Stimulated activated naive CD8-positive, alpha-beta T cell treated with anti-CD3 and anti-CD28 coated beads, Interleukin-15, Interleukin-2, amounts not matched to agents 100 U/mL and 50 U/mL, for 24 hours (primary cell): Measurements from ENCODE around the gene SLC39A3.
A peak's percentile ranks its signal among the peaks of the same experiment; 100 is the strongest.

Experiments used
- ATAC-seq: fragments of 150-1000 bp; cut with Tn5 transposase; one replicate; pipeline ENCODE4 v1.10.0; 2021
- DNase-seq: peaks from one replicate; pipeline ENCODE4 v3.0.0; 2021

The SLC39A3 gene, protein sequence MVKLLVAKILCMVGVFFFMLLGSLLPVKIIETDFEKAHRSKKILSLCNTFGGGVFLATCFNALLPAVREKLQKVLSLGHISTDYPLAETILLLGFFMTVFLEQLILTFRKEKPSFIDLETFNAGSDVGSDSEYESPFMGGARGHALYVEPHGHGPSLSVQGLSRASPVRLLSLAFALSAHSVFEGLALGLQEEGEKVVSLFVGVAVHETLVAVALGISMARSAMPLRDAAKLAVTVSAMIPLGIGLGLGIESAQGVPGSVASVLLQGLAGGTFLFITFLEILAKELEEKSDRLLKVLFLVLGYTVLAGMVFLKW

GRCh38 chr19:2739602-2740313 lies at the start of gene SLC39A3:
Gene SLC39A3, minus strand, starts transcription at chr19:2740017. Its CDS starts 2,760 bp downstream, at chr19:2737257.
- DNase-seq (peak; percentile 99), ATAC-seq (peak; percentile 99)

DNA sequence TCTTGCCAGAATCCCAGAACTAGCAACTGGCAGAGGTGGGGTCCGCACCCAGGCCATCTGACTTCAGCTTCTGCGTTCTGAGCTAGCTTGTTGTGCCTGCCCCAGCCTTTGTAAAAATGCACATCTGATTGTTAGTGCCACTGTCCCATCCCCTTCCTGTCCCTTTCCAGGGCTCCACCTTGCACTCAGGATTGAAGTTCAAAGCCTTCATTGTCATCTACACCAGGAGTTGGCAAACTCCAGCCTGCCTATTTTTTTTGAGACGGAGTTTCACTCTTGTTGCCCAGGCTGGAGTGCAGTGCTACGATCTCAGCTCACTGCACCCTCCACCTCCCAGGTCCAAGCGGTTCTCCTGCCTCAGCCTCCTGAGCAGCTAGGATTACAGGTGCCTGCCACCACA lies 48.4 kb upstream of the SLC39A3 start:
- DNase-seq (no peak), ATAC-seq (no peak)

DNA sequence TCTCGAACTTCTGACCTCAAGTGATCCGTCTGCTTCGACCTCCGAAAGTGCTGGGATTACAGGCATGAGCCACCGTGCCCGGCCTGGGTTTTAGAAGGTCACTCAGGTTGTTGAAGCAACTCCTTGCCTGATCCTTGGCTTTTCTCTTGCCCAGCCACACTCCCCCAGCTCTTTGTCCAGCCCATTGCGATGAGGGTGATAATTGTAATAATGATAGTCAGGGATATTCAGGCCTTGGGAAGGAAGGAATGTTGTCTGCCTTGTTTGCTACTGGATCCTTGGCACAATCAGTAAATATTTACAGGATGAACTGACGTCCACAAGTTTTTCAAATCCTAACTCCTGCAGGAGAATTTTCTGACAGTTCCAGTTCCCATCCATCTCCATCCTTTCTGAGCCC lies 47.3 kb upstream of the SLC39A3 start:
- no peak for ATAC-seq
- DNase-seq = no peak

DNA sequence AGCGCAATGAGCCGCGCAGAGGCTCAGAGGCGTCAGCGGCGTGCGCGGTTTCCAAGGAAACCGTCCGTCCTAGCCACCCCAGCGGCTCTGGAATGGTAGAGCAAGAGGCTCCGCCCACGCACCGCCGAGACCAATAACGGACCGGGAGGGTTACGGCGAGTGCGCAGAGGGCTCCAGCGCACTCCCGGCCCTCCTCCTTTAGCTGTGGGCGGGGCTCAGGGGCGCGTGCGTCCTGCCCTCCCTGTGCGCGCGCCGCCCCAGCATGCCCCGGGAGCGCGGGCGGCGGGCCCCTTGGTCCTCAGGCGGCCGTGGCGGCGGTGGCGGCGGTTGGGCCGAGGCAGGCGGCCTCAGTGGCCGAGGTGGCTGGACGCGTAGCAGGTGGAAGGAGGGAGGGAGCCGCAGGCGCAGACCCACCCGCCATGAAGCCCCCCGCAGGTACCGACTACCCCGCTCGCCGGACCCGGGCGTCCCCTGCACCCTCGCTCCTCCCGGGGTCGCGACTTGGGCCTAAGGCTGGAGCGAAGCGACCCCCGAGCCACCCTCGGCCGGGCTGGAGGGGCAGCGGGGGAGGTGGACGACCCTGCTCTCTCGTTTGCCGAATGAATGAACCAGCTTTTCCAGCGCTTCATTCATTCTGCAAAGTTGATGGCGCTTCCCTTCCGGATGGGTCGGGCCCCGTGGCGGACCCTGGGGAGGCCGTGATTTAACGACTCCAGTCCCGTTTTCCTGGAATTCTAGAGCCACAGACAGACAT lies 45.6 kb upstream of the SLC39A3 start, which contains the start of gene THOP1:
Gene THOP1, plus strand, starts transcription at position 260 of the 754 bp plus-strand sequence. Its CDS starts 160 bp downstream, at position 420.
- DNase-seq = peak; percentile 100
- peak; percentile 83 for ATAC-seq

DNA sequence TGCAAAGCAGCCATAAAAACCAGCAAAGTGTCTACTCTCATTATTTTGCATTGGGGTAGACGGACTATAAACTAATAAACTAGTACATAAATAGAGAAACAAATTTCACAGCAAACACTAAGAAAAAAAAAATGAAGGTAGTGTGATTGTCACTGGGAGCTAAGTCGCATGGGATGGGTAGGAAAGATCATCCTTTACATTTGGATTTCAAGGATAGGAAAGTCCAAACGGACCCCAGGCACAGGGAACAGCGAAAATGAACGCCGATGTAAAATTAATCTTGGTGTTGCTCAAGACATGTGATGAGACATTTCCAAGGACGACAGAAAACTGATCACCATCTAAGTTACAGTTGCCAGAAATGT lies 43.9 kb upstream of the SLC39A3 start:
- ATAC-seq (no peak), DNase-seq (no peak)

DNA sequence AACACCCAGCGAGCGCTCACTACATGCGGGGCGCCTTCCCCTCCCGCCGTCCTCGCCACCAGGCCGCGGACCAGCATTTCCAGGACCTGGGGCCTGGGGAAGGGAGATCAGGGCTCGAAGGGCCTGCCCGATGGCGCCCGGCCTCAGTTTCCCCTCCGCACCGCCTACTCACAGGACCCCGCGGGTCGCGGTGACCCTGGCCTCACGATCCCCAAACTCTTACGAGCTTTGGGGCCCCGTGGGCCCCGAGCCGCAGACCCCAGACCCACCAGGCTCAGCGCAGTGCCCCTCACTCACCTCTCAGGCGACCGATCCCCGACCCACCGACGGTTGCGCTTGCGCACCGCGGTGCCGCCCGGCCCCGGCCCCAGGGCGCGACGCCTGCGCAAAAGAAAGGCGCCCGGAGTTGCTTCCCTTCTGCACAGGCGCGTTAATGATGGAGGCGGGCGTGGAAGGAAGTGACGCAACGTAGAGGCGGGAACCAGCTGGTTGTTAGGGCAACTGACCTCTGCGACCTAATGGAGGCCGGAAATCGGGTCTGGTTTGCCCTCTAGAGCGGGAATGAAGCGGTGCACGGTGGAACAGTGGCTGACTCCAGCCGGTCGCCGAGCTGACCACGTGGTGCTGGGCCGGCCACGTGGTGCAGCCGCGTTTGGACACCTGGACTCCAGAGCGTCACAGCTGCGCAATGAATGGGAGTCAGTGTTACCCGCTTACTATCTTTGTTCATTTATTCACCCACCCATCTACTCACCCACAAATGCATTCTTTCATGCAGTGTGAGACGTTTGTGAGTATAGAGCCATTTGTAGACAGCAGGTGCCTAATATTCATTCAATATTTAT lies 43.3 kb upstream of the SLC39A3 start, which contains the start of gene SGTA:
Gene SGTA, minus strand, starts transcription at position 338 of the 845 bp plus-strand sequence. CDS start 14,205 bp downstream, outside the sequence.
- DNase-seq = peak; percentile 97

DNA sequence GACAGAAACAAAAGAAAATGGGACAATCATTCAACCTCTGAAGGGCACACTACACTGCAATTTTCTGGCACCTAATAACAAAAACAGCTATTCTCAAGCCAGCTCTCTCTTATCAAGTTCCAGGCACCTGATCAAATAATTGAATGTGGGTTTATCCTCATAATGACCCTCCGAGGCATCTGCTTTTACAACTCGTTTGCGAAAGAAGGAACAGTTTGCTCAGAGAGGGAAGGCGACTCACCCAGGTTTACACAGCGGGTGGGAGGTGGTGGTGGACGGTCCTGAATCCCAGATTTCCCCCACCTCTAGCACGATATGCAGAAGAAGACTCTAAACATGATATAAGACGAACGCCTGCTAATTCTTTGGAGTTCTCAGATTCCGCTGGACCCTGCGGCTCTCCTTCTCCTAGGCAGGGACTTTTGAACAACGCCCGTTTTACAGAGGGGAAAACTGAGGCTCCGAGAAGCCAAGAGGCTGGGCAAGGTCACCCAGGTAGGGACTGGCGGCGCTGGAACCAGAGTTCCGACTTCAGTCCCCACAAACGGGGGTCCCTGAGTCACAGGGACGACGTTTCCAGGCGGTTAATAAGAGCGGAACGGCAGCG lies 42.6 kb upstream of the SLC39A3 start:
- DNase-seq (peak; percentile 13), ATAC-seq (no peak)

More for the DNA sequence above, 43.3 kb upstream of the SLC39A3 start, which contains the start of gene SGTA:
- ATAC-seq = peak; percentile 83

DNA sequence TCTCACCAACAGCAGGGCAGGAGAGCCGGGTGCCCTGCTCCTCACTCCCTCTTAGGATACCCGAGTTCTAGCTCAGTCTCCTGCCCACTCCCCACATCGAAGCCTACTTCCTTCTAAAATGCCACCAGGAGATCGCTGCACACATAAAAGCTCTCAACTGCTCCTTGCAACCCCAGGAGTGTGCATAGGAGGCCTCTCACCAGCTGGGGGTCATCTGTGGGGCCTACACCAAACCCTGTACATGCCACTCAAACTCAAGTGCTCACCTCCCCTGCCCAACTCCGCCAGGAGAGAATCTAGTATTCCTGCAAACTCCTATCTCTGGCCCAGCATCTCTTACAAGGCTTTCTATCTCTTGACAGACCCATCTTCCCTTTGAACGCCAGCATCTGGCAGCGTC lies 40.5 kb upstream of the SLC39A3 start:
- no peak for ATAC-seq
- no peak for DNase-seq

- ATAC-seq = no peak
- no peak for DNase-seq
Measured at GRCh38 chr19:2779121-2779740, 39.4 kb upstream of the SLC39A3 start.

DNA sequence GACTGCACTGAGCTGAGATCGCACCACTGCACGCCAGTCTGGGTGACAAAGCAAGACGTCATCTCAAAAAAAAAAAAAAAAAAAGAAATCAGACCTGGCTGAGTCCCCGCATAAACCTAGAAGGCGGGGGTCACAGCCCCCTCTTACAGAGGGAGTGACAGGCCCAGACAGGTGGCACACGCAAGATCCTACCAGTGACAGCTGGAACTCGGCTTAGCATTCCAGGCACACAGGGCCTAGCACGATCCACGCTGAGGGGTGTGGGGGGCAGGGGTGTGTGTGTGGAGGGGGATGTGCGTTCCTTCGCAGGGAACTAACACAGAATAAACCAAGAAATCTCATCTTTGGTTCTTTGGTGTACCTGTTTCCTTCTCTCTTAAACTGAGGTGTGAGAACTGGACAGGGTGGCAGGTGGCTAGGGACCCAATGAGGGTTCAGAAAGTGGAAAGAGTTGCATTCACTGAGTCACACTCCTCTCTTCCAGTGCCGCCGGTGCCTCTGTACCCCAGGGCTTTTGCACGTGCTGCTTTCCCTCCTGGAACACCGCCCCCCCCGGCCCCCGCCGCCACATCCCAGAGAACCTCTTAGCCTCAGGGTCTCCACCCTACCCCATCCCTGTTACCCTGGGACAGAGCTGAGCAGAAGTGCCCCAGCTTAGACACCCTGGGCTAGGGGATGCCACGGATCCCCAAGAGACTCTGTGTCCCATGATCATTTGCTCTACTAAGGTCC lies 38.3 kb upstream of the SLC39A3 start:
- ATAC-seq = no peak
- no peak for DNase-seq

GRCh38 chr19:2775556-2776430 lies 36.0 kb upstream of the SLC39A3 start:
- DNase-seq (peak; percentile 82), ATAC-seq (peak; percentile 71)

DNA sequence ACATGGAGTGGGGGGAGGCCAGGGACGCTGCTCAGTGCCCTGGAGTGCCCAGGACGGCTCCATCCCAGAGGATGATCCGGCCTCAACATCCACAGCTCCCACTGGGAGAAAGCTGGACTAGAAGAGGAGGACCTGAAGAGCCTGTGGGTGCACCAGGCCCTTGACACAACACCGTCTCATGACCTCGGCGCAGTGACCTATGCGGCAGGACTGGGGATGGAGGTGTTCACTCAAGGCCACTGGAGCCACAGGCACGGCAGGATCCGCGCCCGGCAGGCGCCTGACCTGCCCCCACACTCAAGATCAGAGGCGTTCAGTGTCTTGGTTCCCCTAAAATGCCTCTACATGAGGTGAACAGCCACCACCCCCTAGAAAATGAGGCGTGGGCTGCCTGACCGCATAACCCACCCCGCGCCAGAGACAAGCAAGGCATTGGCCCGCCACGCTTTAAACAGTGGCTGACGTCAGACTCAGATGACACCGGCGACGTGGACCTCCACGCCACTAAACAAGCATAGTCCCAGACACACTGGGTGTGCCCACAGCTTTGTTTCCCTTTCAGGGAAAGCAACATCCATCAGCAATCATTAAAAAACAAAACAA lies 35.2 kb upstream of the SLC39A3 start:
- ATAC-seq = no peak

GRCh38 chr19:2774083-2774679 lies 34.4 kb upstream of the SLC39A3 start:
- no peak for DNase-seq
- ATAC-seq = no peak

More for the DNA sequence above, 35.2 kb upstream of the SLC39A3 start:
- no peak for DNase-seq

DNA sequence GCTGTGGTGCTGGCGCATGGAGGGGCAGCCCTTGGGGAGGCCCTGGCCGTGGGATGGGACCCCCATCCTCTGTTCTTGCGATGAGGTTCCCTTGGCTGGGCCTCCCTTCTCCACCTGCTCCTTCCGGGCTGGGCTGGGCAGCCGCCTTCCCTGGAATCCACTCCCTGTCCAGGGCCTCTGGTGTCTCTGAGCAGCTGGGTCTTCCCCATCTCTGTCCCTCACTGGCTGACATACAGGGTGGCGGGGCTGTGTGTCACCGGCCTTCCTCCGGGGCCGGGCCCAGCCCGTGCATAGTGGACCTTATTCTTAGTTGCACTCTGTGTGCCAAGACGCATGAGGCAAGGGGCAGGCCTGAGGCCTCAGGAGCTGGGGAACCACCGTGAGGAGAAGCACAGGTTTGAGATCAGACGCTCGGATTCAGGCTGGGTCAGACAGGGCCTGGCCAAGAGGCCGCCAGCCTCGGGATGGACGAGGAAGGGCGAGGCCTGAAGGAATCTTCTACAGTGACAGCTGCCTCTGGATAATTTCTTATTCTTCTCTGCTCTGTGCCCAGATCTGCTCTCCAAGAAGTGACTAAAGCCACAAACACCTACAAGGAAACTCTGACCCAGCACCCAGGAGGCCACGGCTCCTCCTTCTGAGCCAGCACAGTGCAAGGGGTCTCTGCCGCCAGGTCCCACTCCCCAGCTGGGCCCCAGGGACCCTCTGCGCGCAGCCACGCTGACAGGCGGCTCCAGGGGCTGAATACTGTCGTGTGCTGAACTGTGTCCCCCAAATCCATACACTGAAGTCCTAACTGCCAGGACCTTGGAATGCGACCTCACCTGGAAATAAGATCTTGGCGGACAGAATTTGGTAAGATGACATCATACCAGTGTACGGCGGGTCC lies 32.2 kb upstream of the SLC39A3 start:
- DNase-seq (no peak), ATAC-seq (no peak)

DNA sequence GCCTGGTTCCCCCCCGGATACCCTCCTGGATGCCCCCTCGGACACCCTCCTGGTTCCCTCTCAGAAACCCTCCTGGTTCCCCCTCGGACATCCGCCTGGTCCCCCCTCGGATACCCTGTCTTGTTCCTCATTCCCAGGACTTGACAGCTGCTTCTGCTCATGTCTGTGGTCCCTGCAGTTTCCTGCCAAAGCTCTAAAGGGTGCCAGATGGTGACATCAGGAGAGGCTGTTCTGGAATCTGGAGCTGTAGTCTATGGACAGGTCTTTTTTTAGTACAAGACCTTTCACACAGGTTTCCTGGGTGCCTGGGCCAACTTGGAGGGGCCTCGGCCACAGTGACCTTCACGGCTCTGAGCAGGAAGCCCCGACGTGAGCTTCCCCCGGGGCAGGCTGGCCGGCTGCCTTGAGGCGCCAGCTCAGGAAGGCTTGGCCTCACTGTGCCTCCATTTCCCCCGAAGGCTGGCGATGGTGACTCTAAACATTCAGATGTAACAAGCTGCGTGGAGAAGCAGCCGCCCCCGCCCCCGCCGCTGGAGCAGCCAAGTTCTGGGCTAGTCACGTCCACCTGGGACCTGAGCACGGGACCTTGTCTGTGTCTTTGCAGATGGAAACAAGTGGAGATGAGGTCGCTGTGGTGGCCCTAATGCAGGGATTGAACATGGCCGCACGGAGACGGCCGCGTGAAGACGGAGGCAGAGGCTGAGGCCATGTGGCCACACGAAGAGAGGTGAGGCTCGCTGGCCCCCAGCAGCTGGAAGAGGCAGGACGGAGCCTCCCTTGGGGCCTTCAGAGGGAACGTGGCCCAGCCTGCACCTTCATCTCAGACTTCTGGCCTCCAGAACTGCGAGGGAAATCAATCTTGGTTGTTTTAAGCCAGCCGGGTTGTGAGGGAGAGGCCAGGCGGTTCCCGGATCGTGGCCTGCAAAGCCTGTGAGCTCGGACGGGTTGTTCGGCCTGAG lies 30.5 kb upstream of the SLC39A3 start:
- ATAC-seq (no peak), DNase-seq (no peak)

- ATAC-seq = no peak
- no peak for DNase-seq
Measured at GRCh38 chr19:2769218-2769617, 29.4 kb upstream of the SLC39A3 start.
